ENCODE data around the gene TUBA3D.
"Not testable (repeated sequence)": the region's sequence is repeated elsewhere in the genome, so short reads cannot be mapped to it uniquely, and the experiment has no call there.

Gene TUBA3D

DNA sequence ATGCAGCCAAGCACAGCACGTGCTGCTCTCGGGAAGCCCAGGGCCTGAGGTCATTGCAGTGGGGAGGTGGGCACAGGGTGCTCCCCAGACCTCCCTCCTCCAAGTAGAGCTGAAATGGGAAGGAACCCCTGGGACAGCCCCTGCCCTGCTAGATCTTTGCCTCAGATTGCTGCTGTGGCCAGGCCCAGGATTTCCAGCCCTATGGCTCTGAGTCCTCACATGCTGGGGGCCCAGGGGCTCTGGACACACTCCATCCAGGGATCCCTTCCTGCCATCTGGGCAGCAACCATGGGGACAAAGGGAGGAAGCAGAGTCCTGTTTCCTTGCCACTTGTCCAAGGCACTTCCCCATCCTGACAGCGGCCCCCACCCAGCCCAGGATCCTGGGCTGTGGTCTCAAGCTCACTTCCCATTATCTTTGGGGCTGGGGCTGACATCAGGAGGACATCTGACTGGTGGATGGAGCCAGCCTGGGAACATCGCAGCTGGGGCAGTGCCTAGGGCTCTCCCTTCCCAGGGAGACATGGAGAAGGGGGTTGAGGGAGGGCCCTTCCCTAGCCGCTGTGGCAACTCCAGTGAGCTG, 54.0 kb downstream of the TUBA3D start:
- H3K36me3 Mint-ChIP-seq (ENCODE audit: low read depth); H3K27ac Mint-ChIP-seq; H3K27me3 Mint-ChIP-seq (ENCODE audit: low read depth); H3K9me3 Mint-ChIP-seq; DNase-seq (ENCODE audit: low spot score): not testable (repeated sequence)
- H3K4me1 Mint-ChIP-seq (ENCODE audit: low read depth) = peaks cover 16% of the 10 kb centered on the region
- peak overlapping the region; percentile 69 for H3K4me3 Mint-ChIP-seq

DNA sequence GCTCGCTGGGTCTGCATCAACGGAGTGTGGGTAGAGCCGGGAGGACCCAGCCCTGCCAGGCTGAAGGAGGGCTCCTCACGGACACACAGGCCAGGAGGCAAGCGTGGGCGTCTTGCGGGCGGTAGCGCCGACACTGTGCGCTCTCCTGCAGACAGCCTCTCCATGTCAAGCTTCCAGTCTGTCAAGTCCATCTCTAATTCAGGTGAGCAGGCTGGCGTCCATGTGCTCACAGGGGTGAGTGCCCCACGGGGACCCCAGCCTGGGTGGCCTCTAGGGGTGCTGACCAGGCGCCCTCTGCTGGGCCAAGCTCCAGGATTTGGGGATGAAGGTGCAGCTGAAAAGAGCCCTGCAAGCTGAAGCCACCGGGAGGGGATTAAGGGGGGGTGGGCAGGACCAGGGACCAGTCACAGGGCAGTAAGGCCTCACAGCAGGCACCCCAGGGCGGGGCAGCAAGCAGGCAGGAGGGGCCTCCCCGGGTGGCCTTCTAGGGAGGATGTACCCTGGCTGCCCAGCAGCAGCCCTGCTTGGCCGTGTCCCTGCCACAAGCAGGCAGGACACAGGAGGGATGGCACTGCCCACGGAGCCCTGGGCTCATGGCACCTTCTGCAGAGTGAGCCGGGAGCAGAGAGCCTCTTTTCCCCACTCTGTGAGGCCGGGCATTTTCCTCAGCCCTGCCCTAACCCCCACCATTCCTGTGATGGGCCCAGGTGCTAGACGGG, 54.9 kb downstream of the TUBA3D start:
- H3K27me3 Mint-ChIP-seq (ENCODE audit: low read depth); H3K4me3 Mint-ChIP-seq; H3K27ac Mint-ChIP-seq; DNase-seq (ENCODE audit: low spot score); H3K9me3 Mint-ChIP-seq; H3K36me3 Mint-ChIP-seq (ENCODE audit: low read depth): not testable (repeated sequence)
- peaks cover 16% of the 10 kb centered on the region for H3K4me1 Mint-ChIP-seq (ENCODE audit: low read depth)

DNA sequence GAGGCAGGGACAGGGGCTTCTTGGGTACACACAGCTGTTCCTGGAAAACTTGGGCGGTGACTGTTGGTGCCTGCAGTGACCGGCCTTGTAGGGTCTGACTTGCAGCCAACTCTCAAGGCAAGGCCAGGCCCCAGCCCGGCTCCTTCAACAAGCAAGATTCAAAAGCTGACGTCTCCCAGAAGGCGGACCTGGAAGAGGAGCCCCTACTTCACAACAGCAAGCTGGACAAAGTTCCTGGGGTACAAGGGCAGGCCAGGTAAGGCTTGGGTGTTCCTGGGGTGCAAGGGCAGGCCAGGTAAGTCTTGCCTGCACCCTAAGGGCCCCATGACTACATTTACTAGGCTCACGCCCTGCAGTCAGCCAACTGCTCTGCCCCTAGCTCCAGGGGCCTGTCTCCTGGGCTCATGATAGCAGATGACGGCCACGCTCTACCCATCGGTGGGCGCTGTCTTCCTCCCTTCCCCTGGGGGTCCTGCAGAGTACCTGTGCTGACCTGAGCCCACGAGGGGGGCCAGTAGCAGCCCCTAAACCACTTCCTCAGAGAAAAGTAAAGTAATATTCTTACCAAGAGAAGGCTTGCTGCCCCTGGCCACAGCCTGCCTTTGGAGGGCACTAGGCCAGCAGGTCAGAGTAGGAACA, 55.7 kb downstream of the TUBA3D start:
- H3K27ac Mint-ChIP-seq; H3K36me3 Mint-ChIP-seq (ENCODE audit: low read depth); H3K9me3 Mint-ChIP-seq; DNase-seq (ENCODE audit: low spot score); H3K27me3 Mint-ChIP-seq (ENCODE audit: low read depth); H3K4me3 Mint-ChIP-seq: not testable (repeated sequence)
- H3K4me1 Mint-ChIP-seq (ENCODE audit: low read depth) = peaks cover 13% of the 10 kb centered on the region

All from T-helper 2 cell treated with Interferon-gamma antibody and Interleukin-4, amounts not matched to agents 5 μg/mL and 100 μg/mL, for 36 hours (primary cell).